Hematopoietic multipotent progenitor cell (in vitro differentiated cells): ENCODE data around the gene ITGAE. TPM values are rescaled to one million over a fixed set of nuclear protein-coding genes. Genes with fewer than 3 reads are reported as not detected.
A peak's percentile ranks its signal among the peaks of the same experiment; 100 is the strongest.
"Not testable (repeated sequence)": the region's sequence is repeated elsewhere in the genome, so short reads cannot be mapped to it uniquely, and the experiment has no call there.

Experiments
- DNase-seq, 3 donors: peaks; one replicate each; pipeline ENCODE4 v3.0.0-alpha.2; 2011 to 2015; ENCODE audit warnings: low read depth in 2 of 3, low spot score in 2 of 3
- total RNA-seq: library from RNA; depleted of rRNA; stranded (reverse); fragments of >200 nt; gene quantifications from one replicate; pipeline ENCODE4 v1.2.3, GENCODE V29; 2012

ITGAE gene, protein sequence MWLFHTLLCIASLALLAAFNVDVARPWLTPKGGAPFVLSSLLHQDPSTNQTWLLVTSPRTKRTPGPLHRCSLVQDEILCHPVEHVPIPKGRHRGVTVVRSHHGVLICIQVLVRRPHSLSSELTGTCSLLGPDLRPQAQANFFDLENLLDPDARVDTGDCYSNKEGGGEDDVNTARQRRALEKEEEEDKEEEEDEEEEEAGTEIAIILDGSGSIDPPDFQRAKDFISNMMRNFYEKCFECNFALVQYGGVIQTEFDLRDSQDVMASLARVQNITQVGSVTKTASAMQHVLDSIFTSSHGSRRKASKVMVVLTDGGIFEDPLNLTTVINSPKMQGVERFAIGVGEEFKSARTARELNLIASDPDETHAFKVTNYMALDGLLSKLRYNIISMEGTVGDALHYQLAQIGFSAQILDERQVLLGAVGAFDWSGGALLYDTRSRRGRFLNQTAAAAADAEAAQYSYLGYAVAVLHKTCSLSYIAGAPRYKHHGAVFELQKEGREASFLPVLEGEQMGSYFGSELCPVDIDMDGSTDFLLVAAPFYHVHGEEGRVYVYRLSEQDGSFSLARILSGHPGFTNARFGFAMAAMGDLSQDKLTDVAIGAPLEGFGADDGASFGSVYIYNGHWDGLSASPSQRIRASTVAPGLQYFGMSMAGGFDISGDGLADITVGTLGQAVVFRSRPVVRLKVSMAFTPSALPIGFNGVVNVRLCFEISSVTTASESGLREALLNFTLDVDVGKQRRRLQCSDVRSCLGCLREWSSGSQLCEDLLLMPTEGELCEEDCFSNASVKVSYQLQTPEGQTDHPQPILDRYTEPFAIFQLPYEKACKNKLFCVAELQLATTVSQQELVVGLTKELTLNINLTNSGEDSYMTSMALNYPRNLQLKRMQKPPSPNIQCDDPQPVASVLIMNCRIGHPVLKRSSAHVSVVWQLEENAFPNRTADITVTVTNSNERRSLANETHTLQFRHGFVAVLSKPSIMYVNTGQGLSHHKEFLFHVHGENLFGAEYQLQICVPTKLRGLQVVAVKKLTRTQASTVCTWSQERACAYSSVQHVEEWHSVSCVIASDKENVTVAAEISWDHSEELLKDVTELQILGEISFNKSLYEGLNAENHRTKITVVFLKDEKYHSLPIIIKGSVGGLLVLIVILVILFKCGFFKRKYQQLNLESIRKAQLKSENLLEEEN
- 10.5 TPM for total RNA-seq

DNA sequence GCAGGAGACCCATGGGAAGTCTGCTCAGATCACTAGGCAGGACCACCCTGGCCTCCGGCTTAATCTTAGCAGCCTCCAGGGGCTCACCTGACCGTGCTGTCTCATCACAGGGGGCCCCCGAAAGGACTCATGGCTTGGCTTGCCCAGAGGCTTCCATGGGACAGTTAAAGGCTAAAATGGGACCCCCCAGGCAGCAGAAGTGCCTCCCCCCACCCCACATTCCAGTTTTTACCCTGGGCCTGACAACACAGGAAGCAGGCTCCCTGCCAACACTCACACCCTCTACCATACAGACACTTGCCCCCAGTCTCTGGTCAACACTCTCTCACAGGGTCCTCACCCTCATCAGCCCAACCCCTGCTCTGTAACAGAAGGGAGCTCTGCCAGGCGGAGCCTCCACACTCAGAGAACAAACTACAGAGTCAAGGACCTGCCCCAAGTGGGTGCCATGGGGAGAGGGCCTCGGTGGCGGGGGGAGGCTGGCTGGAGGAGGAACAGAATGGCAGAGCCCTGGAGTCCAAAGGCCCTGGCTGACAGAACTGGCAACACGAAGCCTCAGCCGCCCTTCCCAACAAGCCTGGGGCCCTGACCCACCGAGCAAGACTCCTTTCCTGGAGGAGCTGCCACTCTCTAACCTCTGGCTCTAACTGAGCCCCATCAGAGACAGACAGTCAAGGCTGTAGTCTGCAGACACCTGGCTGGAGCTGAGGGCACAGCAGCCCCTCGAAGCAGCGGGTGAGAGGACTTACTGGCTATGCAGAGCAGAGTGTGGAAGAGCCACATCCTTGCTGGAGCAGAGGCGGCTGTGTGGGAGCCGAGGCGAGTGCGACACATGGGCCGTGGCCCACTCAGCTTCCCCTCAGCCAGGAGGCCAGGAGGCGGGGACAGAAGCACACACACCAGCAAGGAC is at the start of gene ITGAE:
TSS of gene ITGAE (minus strand) at position 827 of the 910 bp plus-strand sequence. CDS start at position 783, 44 bp downstream.
- DNase-seq: no peak

DNA sequence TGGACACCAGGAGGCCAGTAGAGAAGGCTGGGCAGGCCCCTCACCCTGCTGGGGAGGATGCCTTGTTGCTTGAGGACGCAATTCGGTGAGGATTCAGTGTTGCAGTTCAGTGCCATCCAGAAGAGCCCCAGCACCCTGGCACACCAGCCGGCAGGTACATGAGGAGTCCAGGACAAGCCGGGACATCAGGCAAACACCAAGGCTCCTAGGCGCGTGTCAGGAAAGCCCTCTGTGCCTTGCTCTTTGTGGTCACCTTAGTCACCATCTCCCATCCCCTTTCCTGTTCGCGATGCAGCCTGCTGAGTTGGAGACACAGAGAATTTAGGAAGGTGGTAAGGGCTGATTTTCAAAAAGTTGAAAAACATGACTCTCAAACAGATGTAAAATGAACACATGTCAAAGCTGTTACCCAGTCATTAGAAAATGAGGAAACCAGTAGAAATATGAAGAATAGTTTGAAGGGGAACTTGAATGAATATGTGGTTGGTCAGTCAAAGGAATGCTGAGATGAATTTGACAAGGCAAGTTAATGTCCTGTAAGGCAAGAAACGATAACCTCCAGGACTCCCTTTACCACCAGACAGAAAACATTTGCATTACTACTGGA is 47.3 kb upstream of the ITGAE start:
- DNase-seq: no peak

DNA sequence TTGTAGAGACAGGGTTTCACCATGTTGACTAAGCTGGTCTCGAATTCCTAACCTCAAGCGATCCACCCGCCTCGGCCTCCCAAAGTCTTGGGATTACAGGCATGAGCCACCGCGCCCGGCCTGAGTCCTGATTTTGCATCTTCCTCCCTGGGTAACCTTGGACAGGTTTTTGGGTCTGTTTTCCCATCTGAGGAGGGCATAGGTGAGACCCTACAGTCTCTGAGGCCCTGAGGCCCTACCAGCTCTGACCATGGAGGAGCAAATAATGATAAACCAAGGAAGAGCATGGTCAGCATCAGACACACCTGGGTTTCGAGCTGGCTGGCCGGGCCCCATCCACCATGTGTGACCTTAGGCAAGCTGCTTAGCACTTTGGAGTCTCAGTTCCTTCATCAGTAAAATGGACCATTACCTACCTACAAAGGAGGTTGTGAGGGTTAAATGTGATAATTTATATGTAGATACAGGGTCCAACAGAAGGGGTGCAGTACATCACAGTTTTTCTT is 46.2 kb upstream of the ITGAE start:
- DNase-seq: no peak

DNA sequence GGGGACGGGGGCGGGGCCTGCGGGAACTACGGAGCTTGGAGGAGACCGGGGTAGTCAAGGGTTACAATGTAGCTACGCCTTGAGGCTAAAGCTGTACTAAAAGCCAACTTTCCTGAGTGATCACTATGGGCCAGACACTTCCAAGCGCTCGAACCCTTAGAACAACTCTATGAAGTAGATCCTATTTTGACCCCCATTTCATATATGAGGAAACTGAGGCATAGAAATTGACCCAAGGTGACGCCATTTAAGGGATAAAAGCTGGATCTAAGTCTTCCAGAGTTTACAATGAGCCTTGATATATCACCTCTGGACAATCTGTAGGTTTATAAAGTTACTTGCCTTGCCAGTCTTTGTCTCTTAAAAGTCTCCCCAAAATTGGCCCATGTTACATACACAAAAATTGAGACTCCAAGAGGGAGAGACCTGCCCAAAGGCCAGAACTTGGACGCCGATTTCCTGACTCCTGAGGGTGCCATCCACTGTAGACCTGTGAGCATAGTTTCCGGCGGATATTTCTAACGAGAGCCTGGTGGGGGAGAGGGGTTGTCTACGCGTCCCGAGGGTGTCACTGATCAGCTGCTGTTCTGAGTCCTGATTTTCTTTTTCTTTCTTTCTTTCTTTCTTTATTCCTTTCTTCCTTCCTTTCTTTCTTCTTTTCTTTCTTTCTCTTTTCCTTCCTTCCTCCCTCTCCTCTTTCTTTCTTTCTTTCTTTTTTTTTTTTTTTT is 45.6 kb upstream of the ITGAE start:
- no peak for DNase-seq

DNA sequence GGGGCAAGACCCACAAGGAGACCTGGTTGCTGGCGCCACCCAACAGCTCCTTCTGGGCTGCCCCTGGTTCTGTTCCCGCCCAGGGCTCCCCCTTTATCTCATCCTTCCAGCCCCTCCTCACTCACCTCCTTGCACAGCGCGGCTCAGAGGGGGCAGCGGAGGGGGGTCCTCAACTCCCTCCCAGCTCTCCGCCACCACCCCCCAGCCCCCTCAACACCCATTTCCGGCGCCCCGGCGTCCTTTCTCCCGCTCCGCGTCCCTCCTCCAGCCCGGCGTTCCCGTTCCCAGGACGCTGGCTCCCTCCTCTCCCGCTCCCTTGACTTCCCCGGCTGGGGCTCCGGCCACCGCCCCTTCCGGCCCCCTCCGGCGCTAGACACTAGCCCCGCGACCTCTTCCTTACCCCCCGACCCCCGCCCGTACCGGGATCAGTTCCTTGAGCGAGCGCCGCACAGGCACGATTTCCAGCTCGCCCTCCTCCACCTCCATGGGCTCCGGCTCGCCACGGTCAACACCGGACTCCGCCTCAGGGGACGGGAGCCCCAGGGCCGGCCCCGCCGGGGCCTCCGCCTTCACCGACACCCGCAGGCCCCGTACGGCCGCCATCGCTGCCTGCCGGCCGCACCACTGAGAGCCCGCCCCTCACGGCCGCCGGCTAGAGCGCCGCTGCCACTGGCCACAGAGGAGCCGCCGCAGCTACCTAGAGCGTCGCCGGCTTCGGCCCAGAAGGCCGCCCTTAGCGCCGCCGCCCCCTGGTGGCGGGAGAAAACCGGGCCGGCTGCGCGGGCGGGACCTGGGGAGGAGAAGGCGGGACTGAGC is 44.8 kb upstream of the ITGAE start, which contains the start of gene NCBP3:
TSS of gene NCBP3 (minus strand) at position 626 of the 816 bp plus-strand sequence. CDS start at position 603, 23 bp downstream.
- peak; percentile 93 to 95 (median 95) for DNase-seq

DNA sequence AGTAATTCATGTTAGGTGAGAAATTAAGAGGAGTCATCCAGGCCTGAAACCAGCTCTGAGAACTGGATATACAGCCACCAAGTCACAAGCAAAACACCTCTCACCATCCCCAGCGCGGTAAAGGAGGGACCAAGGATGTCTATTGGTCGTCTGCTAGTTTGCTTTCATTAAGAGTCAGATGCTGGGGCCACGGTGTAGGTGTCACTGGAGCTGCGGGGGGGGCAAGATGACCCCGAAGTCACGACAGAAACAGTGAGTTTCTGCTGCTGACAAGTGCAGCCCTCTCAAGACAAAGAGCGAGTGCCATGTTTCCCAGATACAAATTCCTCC is 44.3 kb upstream of the ITGAE start:
- peak in 2 of 3 donors; percentile 18 to 38 for DNase-seq

DNA sequence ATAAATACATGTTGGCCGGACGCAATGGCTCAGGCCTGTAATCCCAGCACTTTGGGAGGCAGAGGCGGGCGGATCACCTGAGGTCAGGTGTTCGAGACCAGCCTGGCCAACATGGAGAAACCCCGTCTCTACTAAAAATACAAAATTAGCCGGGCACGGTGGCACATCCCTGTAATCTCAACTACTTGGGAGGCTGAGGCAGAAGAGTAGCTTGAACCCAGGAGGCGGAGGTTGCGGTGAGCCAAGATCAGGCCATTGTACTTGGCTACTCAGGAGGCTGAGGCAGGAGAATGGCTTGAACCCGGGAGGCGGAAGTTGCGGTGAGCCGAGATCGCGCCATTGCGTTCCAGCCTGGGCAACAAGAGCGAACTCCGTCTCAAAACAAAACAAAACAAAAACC is 43.6 kb upstream of the ITGAE start:
- not testable (repeated sequence) for DNase-seq

DNA sequence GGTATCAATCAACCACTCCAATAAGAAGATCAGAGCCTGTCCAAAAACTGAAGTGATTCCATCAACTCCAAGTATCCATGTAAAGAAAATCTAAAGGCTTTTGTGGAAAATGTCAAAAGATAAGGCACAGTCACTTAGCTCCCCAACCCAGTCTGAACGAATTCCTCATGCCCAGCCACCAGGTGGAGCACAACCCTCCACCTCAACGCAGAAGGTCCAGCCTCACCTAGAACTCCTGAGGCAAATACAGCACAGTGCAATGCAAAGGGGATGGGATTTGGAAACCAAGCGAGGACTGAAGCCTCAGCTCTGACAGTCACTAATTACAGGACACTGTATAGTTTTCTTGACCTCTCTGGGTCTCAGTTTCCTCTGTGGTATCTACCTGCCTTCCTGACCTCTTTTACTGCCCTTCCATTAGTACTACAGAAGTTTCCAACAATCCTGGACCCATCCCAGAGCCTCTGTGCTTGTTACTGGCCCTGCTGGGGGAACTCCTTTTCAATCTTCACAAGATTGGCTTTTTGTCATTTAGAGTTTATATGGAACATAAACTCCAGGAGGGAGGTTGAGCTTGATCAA is 43.0 kb upstream of the ITGAE start:
- DNase-seq: peak in 2 of 3 donors; percentile 58 to 71

DNA sequence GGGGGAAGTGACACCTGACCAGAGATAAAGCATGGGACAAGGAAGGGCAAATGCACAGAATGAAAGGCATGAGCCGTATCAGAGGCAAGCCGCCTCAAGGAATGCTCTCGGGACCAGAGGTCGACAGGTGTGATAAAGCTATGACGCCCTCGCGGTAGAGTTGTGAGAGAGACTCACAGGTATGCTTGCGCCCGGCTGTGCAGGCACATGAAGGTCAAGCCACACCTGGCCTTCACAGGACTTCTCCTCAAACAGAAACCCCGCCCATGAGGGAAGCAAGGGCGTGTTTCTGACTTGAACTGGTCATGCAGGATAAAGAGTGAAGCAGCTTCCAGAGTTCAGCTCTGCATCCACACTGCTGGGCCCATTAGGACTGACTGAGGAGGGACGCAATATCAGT is 37.2 kb upstream of the ITGAE start:
- no peak for DNase-seq

DNA sequence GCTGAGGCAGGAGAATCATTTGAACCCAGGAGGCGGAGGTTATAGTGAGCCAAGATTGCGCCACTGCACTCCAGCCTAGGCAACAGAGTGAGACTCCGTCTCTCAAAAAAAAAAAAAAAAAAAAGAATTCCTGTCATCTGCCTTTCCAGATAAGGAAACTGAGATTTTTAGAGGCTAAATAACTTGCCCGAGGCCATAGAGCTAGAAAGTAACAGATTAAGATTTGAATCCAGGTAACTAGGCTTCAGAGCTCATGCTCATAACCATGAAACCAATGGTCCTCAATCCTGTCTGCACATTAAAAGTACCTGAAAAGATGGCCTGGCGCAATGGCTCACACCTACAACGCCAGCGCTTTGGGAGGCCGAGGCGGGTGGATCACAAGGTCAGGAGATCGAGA is 35.6 kb upstream of the ITGAE start:
- DNase-seq: no peak

DNA sequence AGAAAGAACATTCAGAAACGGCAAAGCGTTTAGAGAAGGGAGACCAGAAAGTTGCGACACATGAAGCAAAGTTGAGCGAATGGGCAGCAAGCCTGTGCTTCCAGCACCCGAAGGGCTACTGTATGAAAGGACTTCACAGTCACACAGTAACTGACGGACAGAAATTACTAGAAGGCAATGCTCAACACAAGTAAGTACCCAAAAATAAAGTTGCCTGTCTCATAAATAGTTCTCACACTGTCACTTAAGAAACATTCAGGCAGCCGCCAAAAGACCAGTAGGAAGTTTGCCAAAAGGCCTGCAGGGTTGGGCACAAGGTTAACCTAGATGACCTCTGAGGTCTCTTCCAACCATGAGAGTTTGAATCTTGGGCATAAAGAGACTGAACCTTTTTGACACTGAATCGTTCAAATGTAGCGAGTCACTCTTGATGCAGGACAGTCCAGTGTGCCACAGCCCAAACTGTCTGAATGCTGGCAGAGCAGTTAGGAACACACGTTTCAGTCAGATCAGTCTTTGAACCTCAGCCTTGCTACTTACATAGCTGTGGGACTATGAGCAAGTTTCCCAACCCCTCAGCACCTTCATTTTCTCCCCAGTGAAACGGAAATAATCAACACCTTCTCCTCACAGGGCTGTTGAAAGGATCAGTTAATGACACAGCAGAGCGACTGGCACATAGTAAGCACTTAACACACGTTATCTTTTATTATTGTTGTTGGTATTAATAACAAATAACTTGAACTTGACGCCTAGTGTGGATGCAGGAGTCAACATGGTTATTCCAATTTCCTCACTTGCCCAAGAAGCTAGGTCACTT is 34.6 kb upstream of the ITGAE start:
- DNase-seq: no peak

DNA sequence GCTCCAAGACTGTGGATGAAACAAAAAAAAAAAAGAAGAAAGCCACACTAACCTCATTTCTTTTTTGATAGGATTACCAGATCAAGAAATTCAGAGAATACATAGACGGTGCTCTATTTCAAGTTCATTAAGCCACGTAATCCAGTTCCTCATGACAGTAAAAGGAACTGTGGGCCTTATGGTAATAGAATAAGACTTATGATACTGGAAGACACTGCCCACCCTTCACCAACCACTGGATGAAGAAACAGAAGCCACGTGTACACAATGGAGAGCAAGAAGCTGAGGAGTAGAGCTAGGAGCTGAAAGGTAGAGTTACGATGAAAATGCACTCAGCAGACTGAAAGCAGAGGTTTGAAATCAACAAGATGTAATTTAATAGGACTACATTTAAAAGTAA is 33.8 kb upstream of the ITGAE start:
- DNase-seq: no peak

DNA sequence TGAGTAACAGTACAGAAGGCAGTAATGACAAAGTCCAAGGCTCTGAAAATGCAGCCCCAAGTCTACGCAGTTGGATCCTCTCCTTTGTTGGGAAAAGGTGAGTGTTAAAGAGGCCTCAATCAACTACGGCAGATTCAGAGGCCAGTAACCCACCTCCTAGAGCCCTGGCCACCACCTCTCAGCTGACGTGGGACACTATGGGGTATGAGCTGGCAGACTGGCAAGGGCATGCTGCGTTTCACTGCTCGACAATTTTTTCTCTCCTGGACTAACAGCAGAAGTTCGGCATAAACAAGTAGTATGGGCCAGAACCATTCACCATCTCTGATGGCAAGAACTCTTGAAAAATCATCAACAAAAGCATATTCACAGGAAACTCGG is 27.9 kb upstream of the ITGAE start:
- DNase-seq: no peak

DNA sequence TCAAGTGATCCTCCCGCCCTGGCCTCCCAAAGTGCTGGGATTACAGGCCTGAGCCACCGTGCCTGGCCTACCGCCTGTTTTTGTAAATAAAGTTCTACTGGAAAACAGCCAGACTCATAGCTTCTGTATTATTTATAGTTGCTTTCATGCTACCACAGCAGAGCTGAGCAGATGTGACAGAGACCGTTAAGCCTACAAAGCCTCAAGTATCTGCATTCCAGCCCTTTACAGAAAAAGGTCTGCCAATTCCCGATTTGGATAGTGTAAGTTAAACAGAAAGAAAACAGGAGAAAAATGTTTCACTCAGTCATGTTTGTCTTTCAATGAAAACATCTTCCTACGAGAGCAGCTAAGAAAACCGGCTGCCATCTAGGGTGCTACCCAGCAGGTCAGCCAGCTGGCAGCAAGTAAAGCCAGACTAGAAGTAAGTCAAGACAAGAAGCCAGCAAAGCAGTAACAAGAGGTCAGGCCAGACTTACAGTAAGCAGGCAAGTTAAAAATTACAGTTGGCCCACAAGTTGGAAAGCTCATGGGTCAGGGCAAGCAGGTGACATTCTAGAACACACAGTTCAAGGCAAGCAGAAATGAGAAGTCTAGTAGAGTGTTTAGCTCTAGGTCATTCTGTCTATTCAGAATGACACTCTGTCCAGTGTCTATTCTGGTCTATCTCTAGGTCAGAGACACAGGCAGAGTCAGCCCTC is 27.3 kb upstream of the ITGAE start:
- DNase-seq: no peak

DNA sequence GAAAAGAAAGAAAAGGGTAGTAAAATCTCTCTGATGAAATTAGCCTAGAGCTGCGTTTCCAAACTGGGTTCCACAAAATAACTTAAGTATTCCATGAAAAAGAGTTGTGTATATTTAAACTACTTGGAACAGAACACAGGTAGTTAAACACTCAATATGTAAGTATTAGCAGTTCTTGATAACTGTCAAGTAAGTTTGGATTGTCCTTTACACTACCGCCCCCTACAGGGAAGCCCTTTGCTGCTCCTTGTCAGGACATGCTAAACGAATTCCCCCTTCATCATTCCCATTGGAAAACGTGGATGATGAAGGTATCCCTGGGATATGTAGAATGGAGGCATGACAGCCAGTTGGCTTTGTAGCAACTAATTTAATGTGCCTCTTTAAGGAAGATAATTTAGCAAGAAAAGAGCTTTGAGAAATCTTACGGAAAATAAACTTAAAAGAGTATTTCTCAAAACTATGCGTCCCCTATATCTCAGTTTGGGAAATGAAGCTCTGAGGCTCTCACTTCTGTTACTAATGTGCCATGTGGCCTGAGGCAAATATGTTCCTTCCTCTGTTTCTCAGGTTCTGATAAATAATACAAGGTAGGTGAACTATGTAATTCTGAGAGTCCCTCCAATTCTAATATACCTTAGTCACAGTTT is 26.3 kb upstream of the ITGAE start:
- peak; percentile 48 to 86 (median 62) for DNase-seq

DNA sequence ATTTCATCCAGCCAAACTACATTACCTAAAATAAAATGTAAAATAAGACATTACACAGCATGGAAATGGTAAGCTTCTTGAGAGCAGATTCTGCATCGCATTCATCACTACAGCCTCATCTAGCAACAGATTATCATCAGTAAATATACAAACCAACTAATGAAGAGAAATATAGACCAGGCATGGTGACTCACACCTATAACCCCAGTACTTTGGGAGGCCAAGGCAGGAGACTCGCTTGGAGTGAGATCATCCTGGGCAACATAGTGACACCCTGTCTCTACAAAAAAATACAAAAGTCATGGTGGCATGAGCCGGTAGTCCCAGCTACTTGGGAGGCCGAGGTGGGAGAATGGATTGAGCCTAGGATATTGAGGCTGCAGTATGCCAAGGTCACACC is 25.2 kb upstream of the ITGAE start:
- DNase-seq: no peak
